Activated CD8-positive, alpha-beta T cell treated with anti-CD3 and anti-CD28 coated beads, Interleukin-2, amount 10 ng/mL, durations not matched to agents 7 days and 5 days (primary cell): ENCODE measurements around the gene SLC2A4. TPM values are rescaled to one million over a fixed set of nuclear protein-coding genes. Genes with fewer than 3 reads are reported as not detected.
"Not testable (repeated sequence)": the region's sequence is repeated elsewhere in the genome, so short reads cannot be mapped to it uniquely, and the experiment has no call there.

Experiments used
- ATAC-seq: fragments of 150-1000 bp; cut with Tn5 transposase; one replicate; pipeline ENCODE4 v1.10.0; 2021; ENCODE audit warnings: moderate library complexity
- CTCF ChIA-PET: fragments of 350-600 bp; sonication (Branson Sonifier 250); formaldehyde crosslinking; loops from one replicate; lab custom pipeline; 2021; ENCODE audit warnings: antibody characterized with exemption; lab: Charles Lee
- POLR2A ChIA-PET: fragments of 350-600 bp; sonication (Branson Sonifier 250); formaldehyde crosslinking; loops from one replicate; lab custom pipeline; 2021; ENCODE audit warnings: antibody characterized with exemption; lab: Charles Lee
- DNase-seq: peaks from one replicate; pipeline ENCODE4 v3.0.0-alpha.2; 2020
- H3K27ac Mint-ChIP-seq: one replicate; pipeline ENCODE4 v1.8.0; 2021; ENCODE audit warnings: mild to moderate bottlenecking, mixed read lengths
- H3K27me3 Mint-ChIP-seq: one replicate; pipeline ENCODE4 v1.8.0; 2021; ENCODE audit warnings: low read depth, mixed read lengths
- H3K36me3 Mint-ChIP-seq: one replicate; pipeline ENCODE4 v1.8.0; 2021; ENCODE audit warnings: low read depth, mixed read lengths
- H3K4me1 Mint-ChIP-seq: one replicate; pipeline ENCODE4 v1.8.0; 2021; ENCODE audit warnings: low read depth, mixed read lengths
- H3K4me3 Mint-ChIP-seq: one replicate; pipeline ENCODE4 v1.8.0; 2021; ENCODE audit warnings: mild to moderate bottlenecking, mixed read lengths
- H3K9me3 Mint-ChIP-seq: one replicate; pipeline ENCODE4 v1.8.0; 2022; ENCODE audit warnings: mixed read lengths; ENCODE audit not compliant: insufficient read depth
- total RNA-seq, 2 experiments: library from RNA; stranded (reverse); gene quantifications; one replicate each; pipeline ENCODE4 v1.2.3, GENCODE V29; 2021

SLC2A4 gene
- total RNA-seq, 2 experiments from 2014 or later = not detected

DNA sequence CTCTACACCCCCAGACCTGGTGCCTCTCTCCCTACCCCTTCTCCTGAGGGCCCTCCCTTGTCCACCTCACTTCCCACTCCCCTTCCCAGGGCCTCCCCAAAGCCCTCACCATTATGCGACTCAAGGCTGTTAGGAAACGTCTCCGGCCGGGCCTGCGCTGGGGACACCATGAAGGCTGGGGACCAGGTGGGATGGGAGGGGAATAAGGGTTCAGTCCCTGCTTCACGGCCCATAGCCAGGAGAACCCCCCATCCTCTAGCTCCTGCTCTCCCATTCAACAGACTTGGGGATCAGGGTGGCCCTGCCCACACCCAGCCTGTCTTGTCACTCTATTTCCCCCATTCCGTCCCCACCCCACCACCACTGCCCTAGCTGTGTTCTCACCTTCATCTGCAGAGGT, 45.5 kb downstream of the SLC2A4 start:
- Mint-ChIP-seq H3K27me3 (no peaks in the 10 kb centered on the region), H3K4me3 (no peak overlapping the region), H3K4me1 (peaks cover 47% of the 10 kb centered on the region), H3K36me3 (peaks cover 28% of the 10 kb centered on the region), H3K9me3 (no peaks in the 10 kb centered on the region), H3K27ac (no peak overlapping the region)
- ATAC-seq (no peak), DNase-seq (no peak)
- CTCF ChIA-PET = interaction anchor here (0.9 to 3.0 kb wide), 3 partner anchors 10 to 234 kb away, joined by 3 to 41 read pairs (median 6); partner anchors contain the start of gene ACAP1
- POLR2A ChIA-PET = interaction anchor here (0.7 to 2.0 kb wide), 5 partner anchors 9 to 555 kb away, joined by 3 to 9 read pairs (median 3); partner anchors contain the start of genes ACAP1 and GPS2

- peak overlapping the region; percentile 36 for H3K4me3 Mint-ChIP-seq
- H3K27ac Mint-ChIP-seq = peak overlapping the region; percentile 71
- CTCF ChIA-PET = interaction anchor here (0.9 kb wide), 1 partner anchor 233 kb away, joined by 6 read pairs; no protein-coding TSS in a partner anchor
- no peaks in the 10 kb centered on the region for H3K27me3 Mint-ChIP-seq
- peaks cover 51% of the 10 kb centered on the region for H3K4me1 Mint-ChIP-seq
- DNase-seq (no peak), ATAC-seq (no peak)
- H3K36me3 Mint-ChIP-seq = peaks cover 28% of the 10 kb centered on the region
- POLR2A ChIA-PET = interaction anchor here (0.7 to 2.0 kb wide), 5 partner anchors 9 to 555 kb away, joined by 3 to 9 read pairs (median 3); partner anchors contain the start of genes ACAP1 and GPS2
- no peaks in the 10 kb centered on the region for H3K9me3 Mint-ChIP-seq
Observed at GRCh38 chr17:7327501-7327900, 46.0 kb downstream of the SLC2A4 start.

DNA sequence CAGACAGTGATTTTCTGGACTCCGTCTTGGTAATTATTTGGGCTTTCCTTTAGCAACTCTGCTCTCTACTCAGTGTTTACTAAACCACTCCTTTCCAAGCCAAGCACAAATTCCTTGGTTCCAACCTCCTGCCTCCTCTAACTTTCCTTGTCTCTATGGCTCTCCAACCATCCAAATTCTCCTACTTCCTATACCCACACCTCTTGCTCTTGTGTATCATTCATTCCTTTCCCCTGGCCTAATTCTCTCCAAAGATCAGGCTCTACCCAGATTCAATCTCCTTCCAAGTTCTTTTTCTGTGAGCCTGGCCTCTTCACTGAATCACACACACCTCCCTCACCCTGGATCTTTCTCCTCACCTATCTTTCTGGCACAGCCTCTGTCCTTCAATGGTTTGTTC, 46.5 kb downstream of the SLC2A4 start:
- DNase-seq (no peak), ATAC-seq (no peak)
- POLR2A ChIA-PET = interaction anchor here (0.7 to 1.3 kb wide), 3 partner anchors 9 to 19 kb away, joined by 3 to 6 read pairs (median 3); partner anchors contain the start of gene ACAP1
- Mint-ChIP-seq H3K4me1 (peaks cover 55% of the 10 kb centered on the region), H3K4me3 (peak overlapping the region; percentile 87), H3K27ac (peak overlapping the region; percentile 71), H3K27me3 (no peaks in the 10 kb centered on the region), H3K36me3 (peaks cover 23% of the 10 kb centered on the region), H3K9me3 (no peaks in the 10 kb centered on the region)
- CTCF ChIA-PET = interaction anchor here (2.1 to 2.8 kb wide), 3 partner anchors 17 to 282 kb away, joined by 12 to 19 read pairs (median 12); partner anchors contain the start of gene TMEM102

DNA sequence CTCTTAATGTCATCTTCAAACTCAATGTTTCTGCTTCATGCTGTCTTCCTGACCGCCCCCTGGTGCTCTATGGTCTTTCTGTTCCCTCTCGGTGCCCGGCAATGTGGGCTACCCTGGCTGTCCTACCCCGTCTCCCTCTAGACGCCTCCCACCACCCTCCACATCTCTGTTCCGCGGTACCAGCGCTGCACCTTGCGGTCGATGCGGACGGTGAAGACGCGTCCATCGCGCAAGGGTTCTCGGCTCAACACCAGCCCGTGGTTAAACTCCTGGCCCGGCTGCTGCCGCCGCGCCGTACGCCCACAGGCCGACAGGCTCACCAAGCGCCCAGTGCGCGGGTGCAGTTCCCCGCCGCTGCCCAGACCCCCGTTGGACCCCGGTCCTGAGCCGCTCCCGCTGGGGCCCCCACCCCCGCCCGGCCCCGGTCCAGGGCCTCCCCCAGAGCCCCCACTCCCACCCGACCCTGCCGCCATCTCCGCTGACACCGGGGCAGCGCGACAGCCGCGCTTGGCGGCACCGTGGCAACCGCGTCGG, 47.4 kb downstream of the SLC2A4 start, which contains the start of gene NEURL4:
NEURL4 (minus strand) TSS at position 496 of the 534 bp plus-strand sequence; CDS start at position 473, 23 bp downstream.
- ChIA-PET POLR2A (interaction anchor here (0.7 to 2.0 kb wide), 10 partner anchors 8 to 155 kb away, joined by 3 to 24 read pairs (median 5); partner anchors contain the start of genes ACAP1, GPS2, POLR2A and TMEM256), CTCF (interaction anchor here (0.6 to 2.8 kb wide), 18 partner anchors 8 to 283 kb away, joined by 3 to 19 read pairs (median 6); partner anchors contain the start of genes PLSCR3, TMEM102 and TMEM95)
- ATAC-seq (peak; percentile 31), DNase-seq (peak; percentile 53)
- Mint-ChIP-seq H3K27me3 (no peaks in the 10 kb centered on the region), H3K27ac (peak within 1 kb of the TSS; percentile 98), H3K9me3 (no peaks in the 10 kb centered on the region), H3K4me3 (peak within 1 kb of the TSS; percentile 87), H3K4me1 (peaks cover 58% of the 10 kb centered on the region), H3K36me3 (peaks cover 15% of the 10 kb centered on the region)

GRCh38 chr17:7329374-7329996, 48.0 kb downstream of the SLC2A4 start:
- peak; percentile 63 for ATAC-seq
- peak; percentile 98 for DNase-seq
- peak overlapping the region; percentile 87 for H3K4me3 Mint-ChIP-seq
- H3K4me1 Mint-ChIP-seq = peaks cover 54% of the 10 kb centered on the region
- H3K9me3 Mint-ChIP-seq = no peaks in the 10 kb centered on the region
- H3K27ac Mint-ChIP-seq = peak overlapping the region; percentile 98
- CTCF ChIA-PET = interaction anchor here (0.6 to 2.8 kb wide), 22 partner anchors 8 to 284 kb away, joined by 3 to 19 read pairs (median 4); partner anchors contain the start of genes PLSCR3, TMEM102 and TMEM95
- POLR2A ChIA-PET = interaction anchor here (0.6 to 2.0 kb wide), 13 partner anchors 9 to 254 kb away, joined by 3 to 24 read pairs (median 4); partner anchors contain the start of genes GPS2, MPDU1, POLR2A and TMEM256
- no peaks in the 10 kb centered on the region for H3K27me3 Mint-ChIP-seq
- H3K36me3 Mint-ChIP-seq = peaks cover 10% of the 10 kb centered on the region

DNA sequence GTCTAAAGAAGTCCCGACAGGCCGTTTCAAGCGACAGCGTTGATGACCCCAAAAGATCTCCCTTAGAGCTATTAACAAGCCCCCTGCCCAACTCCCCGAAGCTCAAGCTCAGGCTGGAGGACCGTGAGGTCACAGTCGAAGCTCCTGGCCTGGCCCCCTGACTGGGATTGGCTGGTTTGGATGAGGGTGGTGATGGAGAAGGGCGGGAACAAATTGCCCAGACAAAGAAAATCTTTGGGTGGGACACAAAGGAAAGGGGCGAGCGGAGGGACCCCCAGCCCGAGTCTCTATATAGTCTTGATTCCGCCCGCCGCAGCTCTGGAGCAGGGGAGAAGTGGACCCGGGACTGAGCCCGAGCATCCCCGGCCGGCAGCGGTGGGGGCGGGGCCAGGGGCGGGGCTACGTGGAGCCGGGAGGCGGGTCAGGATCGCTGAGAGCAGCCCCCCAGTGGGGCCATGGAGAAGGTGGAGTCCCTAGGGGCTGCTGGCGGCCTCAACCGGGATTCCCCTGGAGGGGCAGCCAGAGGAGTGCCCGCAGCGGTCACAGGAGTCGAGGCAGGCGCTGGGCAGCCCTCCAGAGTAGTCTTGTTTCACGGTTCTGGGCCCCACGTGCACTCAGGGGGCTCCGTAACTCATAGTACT, 48.6 kb downstream of the SLC2A4 start:
- ATAC-seq (peak; percentile 81), DNase-seq (peak; percentile 88)
- Mint-ChIP-seq H3K27me3 (no peaks in the 10 kb centered on the region), H3K27ac (peak overlapping the region; percentile 98), H3K36me3 (peaks cover 7% of the 10 kb centered on the region), H3K4me1 (peaks cover 55% of the 10 kb centered on the region), H3K4me3 (peak overlapping the region; percentile 87), H3K9me3 (no peaks in the 10 kb centered on the region)
- ChIA-PET POLR2A (interaction anchor here (0.6 to 2.0 kb wide), 13 partner anchors 10 to 253 kb away, joined by 3 to 24 read pairs (median 4); partner anchors contain the start of genes GPS2, MPDU1 and POLR2A), CTCF (interaction anchor here (0.6 to 2.8 kb wide), 21 partner anchors 9 to 284 kb away, joined by 3 to 19 read pairs (median 5); partner anchors contain the start of genes PLSCR3, TMEM102 and TMEM95)

GRCh38 chr17:7330638-7331015, 49.1 kb downstream of the SLC2A4 start:
- peak overlapping the region; percentile 87 for H3K4me3 Mint-ChIP-seq
- H3K36me3 Mint-ChIP-seq = peaks cover 3% of the 10 kb centered on the region
- no peak for ATAC-seq
- no peak for DNase-seq
- CTCF ChIA-PET = interaction anchor here (1.9 to 2.8 kb wide), 6 partner anchors 18 to 285 kb away, joined by 4 to 19 read pairs (median 11); partner anchors contain the start of genes TMEM102 and TMEM95
- POLR2A ChIA-PET = interaction anchor here (0.8 to 2.0 kb wide), 3 partner anchors 11 to 22 kb away, joined by 3 to 12 read pairs (median 4); no protein-coding TSS in a partner anchor
- no peaks in the 10 kb centered on the region for H3K9me3 Mint-ChIP-seq
- peaks cover 60% of the 10 kb centered on the region for H3K4me1 Mint-ChIP-seq
- H3K27ac Mint-ChIP-seq = peak overlapping the region; percentile 63
- H3K27me3 Mint-ChIP-seq = no peaks in the 10 kb centered on the region

- DNase-seq (no peak), ATAC-seq (no peak)
- Mint-ChIP-seq H3K9me3 (no peaks in the 10 kb centered on the region), H3K4me3 (peak overlapping the region; percentile 38), H3K27ac (peak overlapping the region; percentile 83), H3K4me1 (peaks cover 67% of the 10 kb centered on the region), H3K36me3 (peaks cover 6% of the 10 kb centered on the region), H3K27me3 (no peaks in the 10 kb centered on the region)
- ChIA-PET POLR2A (no interaction called here), CTCF (no interaction called here)
Observed at GRCh38 chr17:7332111-7332510, 50.6 kb downstream of the SLC2A4 start.

DNA sequence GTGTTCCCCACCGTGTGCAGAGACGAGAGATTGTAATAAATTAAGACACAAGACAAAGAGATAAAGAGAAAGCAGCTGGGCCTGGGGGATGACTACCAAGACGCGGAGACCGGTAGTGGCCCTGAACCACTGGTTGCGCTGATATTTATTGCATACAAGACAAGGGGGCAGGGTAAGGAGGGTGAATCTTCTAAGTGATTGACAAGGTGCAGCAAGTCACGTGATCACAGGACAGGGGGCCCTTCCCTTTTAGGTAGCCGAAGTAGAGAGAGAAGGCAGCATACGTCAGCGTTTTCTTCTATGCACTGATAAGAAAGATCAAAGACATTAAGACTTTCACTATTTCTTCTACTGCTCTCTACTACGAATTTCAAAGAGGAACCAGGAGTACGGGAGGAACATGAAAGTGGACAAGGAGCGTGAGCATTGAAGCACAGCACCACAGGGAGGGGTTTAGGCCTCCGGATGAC, 51.1 kb downstream of the SLC2A4 start:
- Mint-ChIP-seq H3K4me3 (peak overlapping the region; percentile 38), H3K27ac (peak overlapping the region; percentile 83), H3K36me3 (peaks cover 11% of the 10 kb centered on the region), H3K4me1 (peaks cover 64% of the 10 kb centered on the region)
- H3K9me3 Mint-ChIP-seq, ATAC-seq, CTCF ChIA-PET, H3K27me3 Mint-ChIP-seq, POLR2A ChIA-PET: not testable (repeated sequence)
- DNase-seq = peak; percentile 69

DNA sequence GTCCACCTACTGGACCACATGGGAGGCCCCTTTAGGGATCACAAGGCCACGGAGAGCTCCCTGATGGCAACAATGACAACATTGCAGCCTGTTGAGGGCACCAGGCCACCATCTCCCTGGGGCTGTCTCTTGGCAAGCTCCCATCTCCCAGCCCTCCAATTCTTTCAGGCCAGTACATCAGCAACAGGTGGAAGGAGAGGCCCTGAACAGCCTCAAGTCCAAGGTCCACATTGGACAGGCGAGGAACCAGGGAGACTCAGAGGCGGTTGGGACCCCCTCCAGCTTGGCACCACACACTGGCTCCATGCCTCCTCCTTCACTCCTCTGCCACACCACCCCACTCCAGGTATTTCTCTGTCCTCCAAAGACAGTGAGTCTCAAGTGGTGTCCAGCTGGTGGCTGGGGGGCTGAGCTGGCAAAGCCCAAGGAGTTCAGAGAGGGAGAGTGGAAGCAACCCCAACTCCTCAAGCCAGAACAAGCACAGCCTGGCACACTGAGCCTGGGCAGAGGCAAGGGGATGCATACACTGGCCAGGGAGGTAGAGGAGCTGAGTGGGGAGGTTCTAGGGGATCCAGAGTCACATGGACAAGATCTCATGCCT, 53.5 kb downstream of the SLC2A4 start:
- Mint-ChIP-seq H3K27me3 (no peaks in the 10 kb centered on the region), H3K9me3 (no peaks in the 10 kb centered on the region), H3K27ac (peak overlapping the region; percentile 98), H3K4me1 (peaks cover 62% of the 10 kb centered on the region), H3K4me3 (peak overlapping the region; percentile 47), H3K36me3 (peaks cover 28% of the 10 kb centered on the region)
- POLR2A ChIA-PET = interaction anchor here (0.6 to 4.9 kb wide), 6 partner anchors 14 to 693 kb away, joined by 3 to 54 read pairs (median 3); partner anchors contain the start of gene GPS2
- no peak for ATAC-seq
- CTCF ChIA-PET = interaction anchor here (0.7 to 4.0 kb wide), 10 partner anchors 8 to 353 kb away, joined by 3 to 41 read pairs (median 9); partner anchors contain the start of genes KCTD11 and TMEM95
- DNase-seq = no peak
